ENCODE data around the gene RIMS1. TPM values are rescaled to one million over a fixed set of nuclear protein-coding genes. Genes with fewer than 3 reads are reported as not detected.

Gene RIMS1
- total and polyA plus RNA-seq, 2 donors (not counting 3 experiments of a cell fraction or from before 2014, with no cell fraction given): 0.15 TPM; not detected in 1

DNA sequence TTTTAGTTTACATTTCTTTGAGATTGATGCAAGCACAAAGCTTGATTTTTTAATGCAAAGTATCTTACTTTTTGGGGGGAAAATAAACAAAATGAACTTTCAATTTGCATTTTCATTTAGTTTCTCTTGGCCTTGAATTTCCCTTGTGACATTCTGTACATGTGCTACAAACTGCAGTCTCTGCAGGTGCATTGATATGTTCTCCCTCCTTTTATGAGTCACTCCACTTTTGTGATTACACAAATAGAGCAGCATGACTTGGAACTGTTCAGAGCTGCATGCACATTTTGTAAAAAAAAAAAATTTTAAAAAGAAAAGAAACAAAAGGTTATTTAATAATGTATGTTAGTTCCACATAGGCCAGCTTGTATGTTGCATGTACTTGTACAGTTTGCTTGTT lies 515.5 kb downstream of the RIMS1 start:
- no peaks in the 10 kb centered on the region for H3K4me1 ChIP-seq (ENCODE audit: control insufficient read depth, extremely low read depth, insufficient read depth, low read length)
- H3K4me3 ChIP-seq (replicated peaks in 1 of 3; ENCODE audit: insufficient read depth in 1 of 3, low read depth in 1 of 3, low read length in 3 of 3): no peak overlapping the region
- no TSS peak for BruUV-seq (replicated peaks)
- no peaks in the 10 kb centered on the region for H3K36me3 ChIP-seq (ENCODE audit: control insufficient read depth in 2 of 2, extremely low read depth in 1 of 2, insufficient read depth in 2 of 2, low read length in 2 of 2)
- peaks cover 4 to 8% of the 10 kb centered on the region in 2 experiments for H3K27me3 ChIP-seq (ENCODE audit: control insufficient read depth in 2 of 2, insufficient read depth in 2 of 2, low read length in 2 of 2)
- intact Hi-C loops (cut with micrococcal nuclease): no loop called here
- POLR2A ChIA-PET: no interaction called here
- TF ChIP-seq POLR2AphosphoS5 (IDR thresholded peaks at IDR 0.05; ENCODE audit: insufficient read depth, low read depth, low read length): no peak
- TF ChIP-seq, protein P1, sequence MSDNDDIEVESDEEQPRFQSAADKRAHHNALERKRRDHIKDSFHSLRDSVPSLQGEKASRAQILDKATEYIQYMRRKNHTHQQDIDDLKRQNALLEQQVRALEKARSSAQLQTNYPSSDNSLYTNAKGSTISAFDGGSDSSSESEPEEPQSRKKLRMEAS (IDR thresholded peaks at IDR 0.05; ENCODE audit: insufficient read depth, insufficient read length): no peak
- TF ChIP-seq FOS (IDR thresholded peaks at IDR 0.05; ENCODE audit: borderline replicate concordance, insufficient read depth, low read length): no peak
- TF ChIP-seq GATA2 (IDR thresholded peaks at IDR 0.05; ENCODE audit: insufficient read depth, insufficient read length, low read depth, low read length): no peak
- TF ChIP-seq POLR2A (IDR thresholded peaks at IDR 0.05; ENCODE audit: low read depth, low read length): no peak
- no peak for TF ChIP-seq JUN (IDR thresholded peaks at IDR 0.05; ENCODE audit: borderline replicate concordance, insufficient read depth, insufficient read length, low read depth)
- no peak for TF ChIP-seq EZH2 (IDR thresholded peaks at IDR 0.05; ENCODE audit: borderline replicate concordance, low read depth, low read length, severe bottlenecking)
- TF ChIP-seq, protein P2, sequence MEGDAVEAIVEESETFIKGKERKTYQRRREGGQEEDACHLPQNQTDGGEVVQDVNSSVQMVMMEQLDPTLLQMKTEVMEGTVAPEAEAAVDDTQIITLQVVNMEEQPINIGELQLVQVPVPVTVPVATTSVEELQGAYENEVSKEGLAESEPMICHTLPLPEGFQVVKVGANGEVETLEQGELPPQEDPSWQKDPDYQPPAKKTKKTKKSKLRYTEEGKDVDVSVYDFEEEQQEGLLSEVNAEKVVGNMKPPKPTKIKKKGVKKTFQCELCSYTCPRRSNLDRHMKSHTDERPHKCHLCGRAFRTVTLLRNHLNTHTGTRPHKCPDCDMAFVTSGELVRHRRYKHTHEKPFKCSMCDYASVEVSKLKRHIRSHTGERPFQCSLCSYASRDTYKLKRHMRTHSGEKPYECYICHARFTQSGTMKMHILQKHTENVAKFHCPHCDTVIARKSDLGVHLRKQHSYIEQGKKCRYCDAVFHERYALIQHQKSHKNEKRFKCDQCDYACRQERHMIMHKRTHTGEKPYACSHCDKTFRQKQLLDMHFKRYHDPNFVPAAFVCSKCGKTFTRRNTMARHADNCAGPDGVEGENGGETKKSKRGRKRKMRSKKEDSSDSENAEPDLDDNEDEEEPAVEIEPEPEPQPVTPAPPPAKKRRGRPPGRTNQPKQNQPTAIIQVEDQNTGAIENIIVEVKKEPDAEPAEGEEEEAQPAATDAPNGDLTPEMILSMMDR (IDR thresholded peaks at IDR 0.05; ENCODE audit: extremely low read depth in 1 of 2, insufficient read depth in 1 of 2, low read depth in 1 of 2, low read length in 2 of 2): no peak
- no peak for TF ChIP-seq MYC (IDR thresholded peaks at IDR 0.05; ENCODE audit: low read depth, low read length)
- H3K79me2 ChIP-seq (ENCODE audit: control insufficient read depth, insufficient read depth, low read length): no peaks in the 10 kb centered on the region
- no peaks in the 10 kb centered on the region for H4K20me1 ChIP-seq (replicated peaks; ENCODE audit: control insufficient read depth, extremely low read depth, insufficient read depth, low read length)
- DNase-seq (ENCODE audit: low read depth, low spot score) (no peak), FAIRE-seq (no peak)
- dilution Hi-C loops (cut with MboI; ENCODE audit: extremely low pct_ligation_motif_present, low sequenced_read_pairs): no loop called here
- no peak overlapping the region for H3K4me2 ChIP-seq (ENCODE audit: insufficient read depth, low read length)
- H3K9me1 ChIP-seq (replicated peaks; ENCODE audit: control insufficient read depth, extremely low read depth, insufficient read depth, low read length): no peaks in the 10 kb centered on the region
- no peak overlapping the region for H3K9ac ChIP-seq (replicated peaks; ENCODE audit: extremely low read depth, insufficient read depth, low read length)
- CTCF ChIA-PET: interaction anchor here (1.3 to 1.6 kb wide), 2 partner anchors 9 to 10 kb away, joined by 4 to 5 read pairs; no protein-coding TSS in a partner anchor
- H3K9me3 ChIP-seq (replicated peaks; ENCODE audit: control insufficient read depth, insufficient read depth, low read length): no peaks in the 10 kb centered on the region
- no peak overlapping the region for H3K27ac ChIP-seq (ENCODE audit: insufficient read depth, low read depth, low read length)
- no peak overlapping the region for H2AFZ ChIP-seq (ENCODE audit: low read depth, low read length)
